Gastroesophageal sphincter (tissue), 3 donors: ENCODE measurements around the gene TAS2R20.

Source experiments
- POLR2A ChIP-seq, 2 donors: fragments of 450-650 bp; IDR thresholded peaks; one replicate each; pipeline ENCODE4 v1.6.1; 2017; ENCODE audit warnings: antibody characterized with exemption in 2 of 2, mild to moderate bottlenecking in 2 of 2, moderate library complexity in 1 of 2
- POLR2AphosphoS5 ChIP-seq: sonication (generic); formaldehyde crosslinking; IDR thresholded peaks from one replicate; pipeline ENCODE4 v1.6.1; 2017; ENCODE audit warnings: antibody characterized with exemption
- TF ChIP-seq, protein P1 (sequence below), 4 experiments: fragments of 200-600 bp in 2 of 4; fragments of 450-650 bp in 2 of 4; sonication (generic) in 1 of 4; IDR thresholded peaks; one replicate each; pipeline ENCODE4 v1.5.1; 2017 to 2019; ENCODE audit warnings: antibody characterized with exemption in 4 of 4, mild to moderate bottlenecking in 2 of 4, moderate library complexity in 2 of 4

DNA sequence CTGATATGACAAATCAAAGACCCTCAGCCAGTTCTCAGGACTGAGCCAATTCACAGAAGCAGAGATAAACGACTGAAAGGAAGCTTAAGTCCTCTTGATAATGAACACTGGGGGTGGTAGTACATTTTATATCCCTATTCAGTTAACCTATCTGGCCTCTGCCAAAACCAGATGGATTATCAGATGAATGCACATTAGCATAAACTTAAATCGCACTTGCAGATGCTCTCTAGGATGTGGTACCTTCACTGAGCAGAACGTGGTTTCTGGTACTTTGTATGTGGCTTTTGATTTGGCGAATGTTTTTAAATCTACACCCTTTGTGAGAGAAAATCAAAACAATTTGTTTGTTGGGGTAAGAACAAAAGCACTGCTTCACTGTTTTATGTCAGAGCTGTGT is 37.9 kb downstream of the TAS2R20 start:
- TF ChIP-seq, protein P1, sequence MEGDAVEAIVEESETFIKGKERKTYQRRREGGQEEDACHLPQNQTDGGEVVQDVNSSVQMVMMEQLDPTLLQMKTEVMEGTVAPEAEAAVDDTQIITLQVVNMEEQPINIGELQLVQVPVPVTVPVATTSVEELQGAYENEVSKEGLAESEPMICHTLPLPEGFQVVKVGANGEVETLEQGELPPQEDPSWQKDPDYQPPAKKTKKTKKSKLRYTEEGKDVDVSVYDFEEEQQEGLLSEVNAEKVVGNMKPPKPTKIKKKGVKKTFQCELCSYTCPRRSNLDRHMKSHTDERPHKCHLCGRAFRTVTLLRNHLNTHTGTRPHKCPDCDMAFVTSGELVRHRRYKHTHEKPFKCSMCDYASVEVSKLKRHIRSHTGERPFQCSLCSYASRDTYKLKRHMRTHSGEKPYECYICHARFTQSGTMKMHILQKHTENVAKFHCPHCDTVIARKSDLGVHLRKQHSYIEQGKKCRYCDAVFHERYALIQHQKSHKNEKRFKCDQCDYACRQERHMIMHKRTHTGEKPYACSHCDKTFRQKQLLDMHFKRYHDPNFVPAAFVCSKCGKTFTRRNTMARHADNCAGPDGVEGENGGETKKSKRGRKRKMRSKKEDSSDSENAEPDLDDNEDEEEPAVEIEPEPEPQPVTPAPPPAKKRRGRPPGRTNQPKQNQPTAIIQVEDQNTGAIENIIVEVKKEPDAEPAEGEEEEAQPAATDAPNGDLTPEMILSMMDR (IDR thresholded peaks at IDR 0.05), result no peak
- TF ChIP-seq POLR2AphosphoS5 (no peak), POLR2A (IDR thresholded peaks at IDR 0.05) (no peak)
